ENCODE data around the gene FCER1G.

Gene FCER1G

GRCh38 chr1:161188381-161188780 is 26.7 kb upstream of the FCER1G start:
- DNase-seq (ENCODE audit: low spot score) = no peak

GRCh38 chr1:161189036-161189435 is 26.1 kb upstream of the FCER1G start:
- DNase-seq (ENCODE audit: low spot score) = no peak

GRCh38 chr1:161190962-161191521 is 24.1 kb upstream of the FCER1G start:
- DNase-seq (ENCODE audit: low spot score) = no peak

- DNase-seq (ENCODE audit: low spot score) = no peak
These were observed 23.1 kb upstream of the FCER1G start for GRCh38 chr1:161191971-161192370.

GRCh38 chr1:161192476-161193465 is 22.3 kb upstream of the FCER1G start:
- peak; percentile 90 for DNase-seq (ENCODE audit: low spot score)

GRCh38 chr1:161193561-161194235 is 21.4 kb upstream of the FCER1G start:
- peak; percentile 93 for DNase-seq (ENCODE audit: low spot score)

GRCh38 chr1:161195171-161195570 is 19.9 kb upstream of the FCER1G start:
- DNase-seq (ENCODE audit: low spot score) = peak; percentile 73

- no peak for DNase-seq (ENCODE audit: low spot score)
These were observed 19.0 kb upstream of the FCER1G start for GRCh38 chr1:161196111-161196510.

- DNase-seq (ENCODE audit: low spot score) = peak; percentile 65
These were observed 18.3 kb upstream of the FCER1G start for GRCh38 chr1:161196521-161197451.

- no peak for DNase-seq (ENCODE audit: low spot score)
These were observed 17.4 kb upstream of the FCER1G start for GRCh38 chr1:161197560-161198193.

GRCh38 chr1:161198194-161198896 is 16.8 kb upstream of the FCER1G start:
- DNase-seq (ENCODE audit: low spot score) = peak; percentile 67

GRCh38 chr1:161198897-161199431 is 16.1 kb upstream of the FCER1G start, which contains the start of gene ADAMTS4:
TSS of gene ADAMTS4 (minus strand) at chr1:161199054. CDS start at chr1:161198627, 427 bp downstream.
- peak; percentile 92 for DNase-seq (ENCODE audit: low spot score)

- DNase-seq (ENCODE audit: low spot score) = no peak
These were observed 15.5 kb upstream of the FCER1G start for GRCh38 chr1:161199506-161200139.

GRCh38 chr1:161200421-161200991 is 14.6 kb upstream of the FCER1G start:
- peak; percentile 92 for DNase-seq (ENCODE audit: low spot score)

- peak; percentile 63 for DNase-seq (ENCODE audit: low spot score)
These were observed 13.9 kb upstream of the FCER1G start for GRCh38 chr1:161200992-161201835.

GRCh38 chr1:161201836-161202712 is 13.0 kb upstream of the FCER1G start, which contains the start of gene NDUFS2:
TSS of gene NDUFS2 (plus strand) at chr1:161202367. CDS start at chr1:161202386, 19 bp downstream.
- peak; percentile 99 for DNase-seq (ENCODE audit: low spot score)
